Activated naive CD4-positive, alpha-beta T cell treated with anti-CD3 and anti-CD28 coated beads for 36 hours (primary cell): Measurements from ENCODE around the gene IL2RA. TPM values are rescaled to one million over a fixed set of nuclear protein-coding genes. Genes with fewer than 3 reads are reported as not detected.

Source experiments
- CTCF ChIA-PET: fragments of 350-600 bp; sonication (Branson Sonifier 250); formaldehyde crosslinking; loops from one replicate; lab custom pipeline; 2021; ENCODE audit warnings: antibody characterized with exemption; lab: Charles Lee
- DNase-seq: peaks from one replicate; pipeline ENCODE4 v3.0.0-alpha.2; 2020
- H3K27ac Mint-ChIP-seq: one replicate; pipeline ENCODE4 v1.8.0; 2021; ENCODE audit warnings: mild to moderate bottlenecking, mixed read lengths
- H3K27me3 Mint-ChIP-seq: one replicate; pipeline ENCODE4 v1.8.0; 2021; ENCODE audit warnings: low read depth, mixed read lengths
- H3K36me3 Mint-ChIP-seq: one replicate; pipeline ENCODE4 v1.8.0; 2021; ENCODE audit warnings: low read depth, mixed read lengths
- H3K4me1 Mint-ChIP-seq: one replicate; pipeline ENCODE4 v1.8.0; 2021; ENCODE audit warnings: low read depth, mixed read lengths
- H3K4me3 Mint-ChIP-seq: one replicate; pipeline ENCODE4 v1.8.0; 2021; ENCODE audit warnings: mild to moderate bottlenecking, moderate library complexity, mixed read lengths
- H3K9me3 Mint-ChIP-seq: one replicate; pipeline ENCODE4 v1.8.0; 2021; ENCODE audit warnings: mixed read lengths
- intact Hi-C: fragments of 100-400 bp; cut with micrococcal nuclease; formaldehyde crosslinking; loops from one replicate; pipeline ENCODE4 v1.15.1; 2023
- total RNA-seq, 2 experiments: library from RNA; stranded (reverse); gene quantifications; one replicate each; pipeline ENCODE4 v1.2.3, GENCODE V29; 2021

Gene IL2RA
- total RNA-seq, 2 experiments from 2014 or later, result 443 to 471 TPM

GRCh38 chr10:6053816-6054631 is 8.1 kb downstream of the IL2RA start:
- Mint-ChIP-seq H3K36me3 (peaks cover 84% of the 10 kb centered on the region), H3K4me1 (peaks cover 86% of the 10 kb centered on the region), H3K27ac (peak overlapping the region; percentile 96), H3K4me3 (peak overlapping the region; percentile 79), H3K27me3 (no peaks in the 10 kb centered on the region), H3K9me3 (no peaks in the 10 kb centered on the region)
- CTCF ChIA-PET, result interaction anchor here (0.7 to 2.2 kb wide), 5 partner anchors 12 to 33 kb away, joined by 3 to 24 read pairs (median 4); no protein-coding TSS in a partner anchor
- intact Hi-C loops, result loop anchor here (1.0 to 10.0 kb wide), 8 partner anchors 148 to 1211 kb away; partner anchors contain the start of gene PFKFB3
- peak; percentile 44 for DNase-seq

DNA sequence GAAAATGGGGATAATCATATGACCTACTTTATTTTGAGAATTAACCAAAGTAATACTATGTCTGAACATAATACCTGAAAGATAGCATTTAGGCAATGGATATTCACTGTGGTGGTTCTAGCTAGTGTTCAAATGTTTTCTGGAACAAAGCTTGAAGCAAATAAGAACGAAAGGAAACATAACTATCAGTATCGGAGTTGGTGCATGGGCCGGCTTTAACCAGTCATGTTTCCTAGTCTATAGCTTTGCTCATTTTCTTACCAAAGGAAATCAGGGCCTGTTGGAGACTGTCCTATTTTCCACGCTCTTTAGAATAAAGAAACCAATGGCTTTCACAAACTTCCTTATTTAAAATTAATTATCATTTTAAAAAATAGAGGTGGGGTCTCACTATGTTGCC is 8.9 kb downstream of the IL2RA start:
- Mint-ChIP-seq H3K36me3 (peaks cover 84% of the 10 kb centered on the region), H3K4me1 (peaks cover 88% of the 10 kb centered on the region), H3K4me3 (peak overlapping the region; percentile 80), H3K27ac (peak overlapping the region; percentile 98), H3K27me3 (no peaks in the 10 kb centered on the region), H3K9me3 (no peaks in the 10 kb centered on the region)
- intact Hi-C loops, result loop anchor here (1.0 to 10.0 kb wide), 8 partner anchors 149 to 1211 kb away; partner anchors contain the start of gene PFKFB3
- DNase-seq, result no peak
- CTCF ChIA-PET, result interaction anchor here (0.7 to 2.2 kb wide), 6 partner anchors 13 to 165 kb away, joined by 3 to 24 read pairs (median 4); no protein-coding TSS in a partner anchor

DNA sequence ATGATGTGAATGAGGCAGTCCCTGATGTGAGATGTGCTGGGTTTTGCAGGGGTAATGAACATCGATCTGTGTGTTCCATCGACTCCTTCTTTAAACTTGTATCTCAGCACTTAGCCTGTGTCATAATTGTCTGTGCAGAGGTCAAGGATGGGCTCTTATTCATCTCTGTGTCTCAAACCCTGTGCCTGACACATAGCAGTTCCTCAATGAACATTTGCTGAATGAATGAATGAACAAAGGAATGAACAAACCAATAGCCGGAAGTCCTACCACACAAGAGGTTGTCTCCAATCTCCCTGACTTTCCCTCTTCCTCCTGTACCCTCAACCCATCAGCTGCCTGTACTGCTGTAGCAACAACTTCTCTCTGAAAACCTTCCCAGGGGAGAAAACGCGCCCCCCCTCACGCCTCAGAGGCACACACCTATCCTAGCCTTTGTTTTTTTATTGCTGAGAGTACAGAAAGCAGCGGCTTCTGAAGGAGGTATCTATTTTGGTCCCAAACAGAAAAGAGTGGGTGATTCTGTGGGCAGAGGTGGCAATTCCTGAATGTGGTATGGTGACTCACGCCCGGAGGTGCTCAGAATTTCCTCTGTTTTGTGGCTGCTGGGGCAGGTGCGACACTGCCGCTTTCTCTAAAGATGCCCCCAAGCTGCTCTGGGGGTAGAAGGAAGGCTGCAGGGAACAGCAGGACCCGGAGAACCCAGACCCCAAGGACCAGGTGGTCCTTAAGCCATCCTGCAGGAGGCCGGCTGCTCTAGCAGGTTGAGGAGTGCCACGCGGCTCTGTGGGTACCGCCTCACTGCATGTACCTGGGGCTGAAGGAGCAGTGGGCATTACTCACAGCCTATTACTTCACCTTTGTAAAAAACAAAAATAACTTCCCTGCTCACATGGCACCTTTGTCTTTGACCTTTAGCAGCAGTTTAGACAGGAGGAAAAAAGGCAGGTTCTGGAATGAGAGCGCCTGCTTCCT is 9.6 kb downstream of the IL2RA start:
- Mint-ChIP-seq H3K9me3 (no peaks in the 10 kb centered on the region), H3K36me3 (peaks cover 82% of the 10 kb centered on the region), H3K4me1 (peaks cover 86% of the 10 kb centered on the region), H3K27me3 (no peaks in the 10 kb centered on the region), H3K27ac (peak overlapping the region; percentile 98), H3K4me3 (peak overlapping the region; percentile 80)
- peak; percentile 92 for DNase-seq
- intact Hi-C loops, result loop anchor here (1.0 to 10.0 kb wide), 13 partner anchors 10 to 1212 kb away; partner anchors contain the start of genes IL2RA and PFKFB3
- CTCF ChIA-PET, result interaction anchor here (0.7 to 5.5 kb wide), 9 partner anchors 14 to 164 kb away, joined by 3 to 77 read pairs (median 6); no protein-coding TSS in a partner anchor

DNA sequence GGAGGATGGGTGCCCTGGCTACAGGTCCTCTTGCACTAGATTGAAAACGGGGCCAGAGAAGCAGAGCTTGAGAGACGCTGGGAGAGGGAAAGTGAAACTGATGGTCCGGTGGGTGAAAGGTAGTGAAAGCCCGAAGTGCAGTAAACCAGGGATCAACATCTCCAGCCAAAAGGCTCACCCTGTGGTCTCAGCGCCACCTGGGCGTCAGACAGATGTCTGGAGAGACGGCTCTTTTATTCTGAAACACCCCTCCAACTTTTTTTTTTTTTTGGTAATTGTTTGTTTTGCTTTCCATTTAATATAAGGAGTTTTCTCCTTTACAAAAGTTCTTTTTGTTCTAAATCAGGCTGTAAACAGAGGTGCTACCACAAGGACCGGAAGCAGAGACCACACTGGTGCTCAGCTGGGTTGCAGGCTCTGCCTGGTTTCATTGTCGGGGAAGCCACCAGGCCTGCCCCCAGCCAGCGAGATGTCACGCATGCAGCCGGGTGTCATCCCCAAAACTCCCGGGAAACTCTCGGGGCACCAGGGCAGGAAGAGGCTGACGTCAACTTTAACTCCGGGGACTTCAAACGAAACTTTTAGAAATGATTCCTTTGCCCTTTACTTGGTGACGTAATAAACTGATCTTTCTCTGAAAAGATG is 11.2 kb downstream of the IL2RA start:
- Mint-ChIP-seq H3K27ac (peak overlapping the region; percentile 98), H3K27me3 (no peaks in the 10 kb centered on the region), H3K4me1 (peaks cover 85% of the 10 kb centered on the region), H3K36me3 (peaks cover 81% of the 10 kb centered on the region), H3K9me3 (no peaks in the 10 kb centered on the region), H3K4me3 (peak overlapping the region; percentile 80)
- intact Hi-C loops, result loop anchor here (1.0 to 10.0 kb wide), 14 partner anchors 7 to 1214 kb away; partner anchors contain the start of genes GDI2 and PFKFB3
- CTCF ChIA-PET, result interaction anchor here (0.7 to 5.5 kb wide), 16 partner anchors 9 to 509 kb away, joined by 3 to 77 read pairs (median 4); partner anchors contain the start of gene IL2RA
- DNase-seq, result peak; percentile 99

GRCh38 chr10:6049031-6049400 is 13.2 kb downstream of the IL2RA start:
- CTCF ChIA-PET, result interaction anchor here (0.5 to 5.5 kb wide), 8 partner anchors 9 to 352 kb away, joined by 3 to 77 read pairs (median 3); no protein-coding TSS in a partner anchor

GRCh38 chr10:6048281-6049030 is 13.7 kb downstream of the IL2RA start:
- Mint-ChIP-seq H3K27me3 (no peaks in the 10 kb centered on the region), H3K36me3 (peaks cover 86% of the 10 kb centered on the region), H3K27ac (peak overlapping the region; percentile 98), H3K4me3 (peak overlapping the region; percentile 41), H3K4me1 (peaks cover 90% of the 10 kb centered on the region), H3K9me3 (no peaks in the 10 kb centered on the region)
- CTCF ChIA-PET, result interaction anchor here (0.5 to 5.5 kb wide), 6 partner anchors 10 to 353 kb away, joined by 3 to 77 read pairs (median 3); no protein-coding TSS in a partner anchor
- intact Hi-C loops, result no loop called here
- DNase-seq, result peak; percentile 3

More at GRCh38 chr10:6049031-6049400, 13.2 kb downstream of the IL2RA start:
- intact Hi-C loops, result no loop called here
- Mint-ChIP-seq H3K27ac (peak overlapping the region; percentile 98), H3K36me3 (peaks cover 86% of the 10 kb centered on the region), H3K4me3 (peak overlapping the region; percentile 80), H3K4me1 (peaks cover 90% of the 10 kb centered on the region), H3K27me3 (no peaks in the 10 kb centered on the region), H3K9me3 (no peaks in the 10 kb centered on the region)
- DNase-seq, result peak; percentile 3

- no peaks in the 10 kb centered on the region for H3K27me3 Mint-ChIP-seq
- peaks cover 86% of the 10 kb centered on the region for H3K36me3 Mint-ChIP-seq
- no peaks in the 10 kb centered on the region for H3K9me3 Mint-ChIP-seq
- intact Hi-C loops, result no loop called here
- H3K27ac Mint-ChIP-seq, result peak overlapping the region; percentile 78
- peaks cover 89% of the 10 kb centered on the region for H3K4me1 Mint-ChIP-seq
- CTCF ChIA-PET, result interaction anchor here (0.9 to 5.5 kb wide), 3 partner anchors 15 to 38 kb away, joined by 3 to 77 read pairs (median 3); partner anchors contain the start of gene IL2RA
- DNase-seq, result peak; percentile 26
- peak overlapping the region; percentile 41 for H3K4me3 Mint-ChIP-seq
Observed at GRCh38 chr10:6047847-6048246, 14.3 kb downstream of the IL2RA start.

DNA sequence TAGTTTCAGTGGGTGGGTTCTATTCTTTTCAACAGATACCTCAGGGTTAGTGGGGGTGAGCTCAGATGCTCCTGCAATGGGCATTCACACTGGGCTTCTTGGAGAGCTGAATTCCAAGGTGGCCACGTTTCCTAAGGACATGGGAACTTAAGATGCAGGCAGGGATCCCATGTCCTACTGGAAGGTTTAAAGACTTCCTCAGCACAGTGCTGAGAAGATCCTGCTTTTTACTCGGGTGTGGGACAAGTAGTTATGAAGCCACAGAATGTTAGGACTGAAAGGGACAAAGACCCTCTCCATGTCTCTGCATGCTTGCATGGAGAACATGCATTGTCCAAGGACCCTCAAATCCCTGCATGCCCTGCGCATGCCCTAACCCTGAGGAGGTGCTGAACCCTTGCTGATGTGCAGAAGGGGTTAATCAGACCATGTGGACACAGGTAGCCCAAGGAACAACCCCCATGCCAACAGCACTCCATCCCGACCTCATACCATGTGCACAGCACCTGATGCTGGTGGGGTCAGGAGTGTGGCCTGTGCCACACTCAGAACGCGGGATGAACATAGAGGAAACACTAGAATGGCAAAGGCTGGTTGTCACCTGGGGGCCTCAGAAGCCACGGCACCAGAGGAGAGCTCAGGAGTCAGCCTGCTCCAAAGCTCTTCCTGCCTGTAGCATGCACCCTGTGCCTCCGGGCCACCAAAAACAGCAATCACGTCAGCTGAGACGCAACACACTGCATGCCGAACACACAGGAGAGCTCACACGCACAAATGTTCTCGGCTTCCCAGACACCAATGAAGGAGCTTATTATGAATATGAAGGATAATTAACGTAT is 15.2 kb downstream of the IL2RA start:
- Mint-ChIP-seq H3K27me3 (no peaks in the 10 kb centered on the region), H3K4me1 (peaks cover 84% of the 10 kb centered on the region), H3K36me3 (peaks cover 85% of the 10 kb centered on the region), H3K9me3 (no peaks in the 10 kb centered on the region), H3K4me3 (peak overlapping the region; percentile 56), H3K27ac (peak overlapping the region; percentile 95)
- CTCF ChIA-PET, result interaction anchor here (0.9 to 5.5 kb wide), 5 partner anchors 15 to 39 kb away, joined by 3 to 77 read pairs (median 6); partner anchors contain the start of gene IL2RA
- DNase-seq, result peak; percentile 11
- intact Hi-C loops, result no loop called here

DNA sequence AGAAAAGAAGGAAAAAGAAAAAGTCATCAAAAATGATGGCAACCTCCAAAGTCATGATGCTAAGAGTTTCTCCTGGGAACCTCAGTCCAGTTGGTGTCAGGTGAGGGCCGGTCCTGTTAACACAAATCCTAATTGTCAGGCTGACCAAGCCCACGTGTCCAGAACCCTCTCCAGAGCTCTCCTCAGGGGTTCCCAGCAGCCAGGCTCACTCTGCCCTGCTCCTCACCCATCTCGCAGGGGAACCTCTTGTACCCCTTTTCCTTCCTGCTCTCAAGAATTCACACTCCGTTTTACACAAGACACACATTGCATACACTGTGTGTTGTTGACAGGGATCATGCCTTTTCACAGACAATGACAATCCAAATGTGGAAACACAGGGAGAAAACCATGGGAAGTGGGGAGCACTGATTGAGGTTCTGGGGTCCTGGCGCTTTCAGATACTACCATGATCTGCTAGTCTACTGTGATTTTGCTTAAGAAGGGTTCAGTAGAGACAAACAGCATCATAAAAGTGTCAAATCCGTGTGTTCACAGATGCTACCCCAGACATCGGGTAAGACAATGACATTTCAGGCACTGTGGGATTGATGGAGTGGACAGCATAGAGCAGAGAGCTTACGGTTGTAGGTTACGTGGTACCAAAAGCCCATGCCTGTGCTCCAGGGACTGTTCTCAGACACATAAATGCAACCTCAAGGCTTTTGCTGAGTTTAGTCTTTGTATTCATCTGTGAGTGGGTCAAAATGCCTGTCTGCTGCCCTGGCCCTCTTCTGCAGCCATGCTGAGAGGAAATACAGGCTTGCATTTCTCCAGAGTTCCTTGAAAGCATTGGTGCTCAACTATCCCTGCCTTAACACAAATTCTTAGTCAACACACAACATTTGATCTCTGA is 16.0 kb downstream of the IL2RA start:
- H3K4me3 Mint-ChIP-seq, result peak overlapping the region; percentile 56
- peak; percentile 19 for DNase-seq
- intact Hi-C loops, result loop anchor here (1.0 to 2.0 kb wide), 2 partner anchors 13 to 24 kb away; no protein-coding TSS in a partner anchor

More for the DNA sequence above, 16.0 kb downstream of the IL2RA start:
- Mint-ChIP-seq H3K4me1 (peaks cover 87% of the 10 kb centered on the region), H3K27ac (peak overlapping the region; percentile 95), H3K9me3 (no peaks in the 10 kb centered on the region), H3K36me3 (peaks cover 89% of the 10 kb centered on the region), H3K27me3 (no peaks in the 10 kb centered on the region)
- CTCF ChIA-PET, result interaction anchor here (1.4 to 1.6 kb wide), 3 partner anchors 16 to 40 kb away, joined by 3 to 10 read pairs (median 6); partner anchors contain the start of gene IL2RA
